ENCODE results near the gene PPP1R3G.

DNA sequence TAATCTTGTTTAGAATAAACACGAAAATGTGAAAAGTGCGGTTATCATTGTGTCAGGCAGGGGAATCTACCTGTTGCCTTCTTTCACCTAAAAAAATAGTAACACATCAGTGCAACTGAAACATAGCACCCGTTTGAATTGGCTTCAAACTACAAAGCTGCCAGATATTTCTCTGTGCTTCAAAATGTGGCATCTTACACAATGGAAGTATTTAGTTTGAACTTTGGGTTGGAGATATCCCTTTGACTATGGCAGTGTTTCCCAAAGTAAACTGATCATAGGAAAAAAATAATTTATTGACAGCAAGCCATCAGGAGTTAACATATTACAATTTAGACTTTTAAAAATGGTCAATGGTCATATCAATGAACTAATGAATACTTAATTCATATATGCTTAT, 3.6 kb downstream of the PPP1R3G start:
- TF ChIP-seq, protein P1, sequence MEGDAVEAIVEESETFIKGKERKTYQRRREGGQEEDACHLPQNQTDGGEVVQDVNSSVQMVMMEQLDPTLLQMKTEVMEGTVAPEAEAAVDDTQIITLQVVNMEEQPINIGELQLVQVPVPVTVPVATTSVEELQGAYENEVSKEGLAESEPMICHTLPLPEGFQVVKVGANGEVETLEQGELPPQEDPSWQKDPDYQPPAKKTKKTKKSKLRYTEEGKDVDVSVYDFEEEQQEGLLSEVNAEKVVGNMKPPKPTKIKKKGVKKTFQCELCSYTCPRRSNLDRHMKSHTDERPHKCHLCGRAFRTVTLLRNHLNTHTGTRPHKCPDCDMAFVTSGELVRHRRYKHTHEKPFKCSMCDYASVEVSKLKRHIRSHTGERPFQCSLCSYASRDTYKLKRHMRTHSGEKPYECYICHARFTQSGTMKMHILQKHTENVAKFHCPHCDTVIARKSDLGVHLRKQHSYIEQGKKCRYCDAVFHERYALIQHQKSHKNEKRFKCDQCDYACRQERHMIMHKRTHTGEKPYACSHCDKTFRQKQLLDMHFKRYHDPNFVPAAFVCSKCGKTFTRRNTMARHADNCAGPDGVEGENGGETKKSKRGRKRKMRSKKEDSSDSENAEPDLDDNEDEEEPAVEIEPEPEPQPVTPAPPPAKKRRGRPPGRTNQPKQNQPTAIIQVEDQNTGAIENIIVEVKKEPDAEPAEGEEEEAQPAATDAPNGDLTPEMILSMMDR (IDR thresholded peaks at IDR 0.05): no peak
- TF ChIP-seq POLR2A (IDR thresholded peaks at IDR 0.05): no peak

Data from lower leg skin (tissue), 3 donors.